HCT116 (cell line): ENCODE measurements around the gene LYAR. TPM values are rescaled to one million over a fixed set of nuclear protein-coding genes. Genes with fewer than 3 reads are reported as not detected.

Experiments used
- ATAC-seq: fragments of 200-7000 bp; cut with Tn5 transposase; 2 replicates; pipeline ENCODE4 v1.9.1; 2020; ENCODE audit warnings: mild to moderate bottlenecking, moderate library complexity
- BruUV-seq: library from RNA; stranded (reverse); fragments of 400-500 nt; replicated peaks from 2 replicates; lab custom pipeline; 2021; lab: Mats Ljungman, UMichigan
- CTCF ChIA-PET: fragments of 300-600 bp; sonication (Branson Sonifier 250); formaldehyde crosslinking; loops from one replicate; lab custom pipeline; 2021; ENCODE audit warnings: antibody characterized with exemption; lab: Charles Lee
- POLR2A ChIA-PET: fragments of 300-600, 350-600 bp; sonication (Branson Sonifier 250); formaldehyde crosslinking; loops from one replicate; lab custom pipeline; 2021; ENCODE audit warnings: antibody characterized with exemption; lab: Charles Lee
- RAD21 ChIA-PET, 2 experiments: fragments of 300-600 bp; sonication (Branson Sonifier 250); formaldehyde crosslinking; loops; one replicate each; lab custom pipeline; 2023; ENCODE audit warnings: low total read pairs in 2 of 2; ENCODE audit not compliant: uncharacterized antibody in 2 of 2, unreplicated experiment in 2 of 2, low non-redundant PET in 1 of 2; lab: Charles Lee
- DNase-seq: peaks from one replicate; pipeline ENCODE4 v3.0.0-alpha.2; 2010; ENCODE audit warnings: low read depth, low spot score
- H2AFZ ChIP-seq: fragments of 200-600 bp; shearing (Covaris generic), sonication (generic); 2 replicates; pipeline ENCODE4 v1.6.1; 2017; ENCODE audit warnings: low read depth, mixed run types, mixed read lengths, antibody characterized with exemption, low read length; ENCODE audit not compliant: poor library complexity, severe bottlenecking
- H3K27ac ChIP-seq: 2 replicates; pipeline ENCODE4 v1.5.1; 2012; ENCODE audit warnings: low read depth, low read length
- H3K27me3 ChIP-seq: fragments of 200-600 bp; sonication (generic); 2 replicates; pipeline ENCODE4 v1.6.1; 2016; ENCODE audit warnings: mixed run types, low read length, mixed read lengths; ENCODE audit not compliant: insufficient read depth
- H3K36me3 ChIP-seq, 2 experiments: fragments of 200-500 bp in 1 of 2; fragments of 200-600 bp in 1 of 2; sonication (Bioruptor generic) in 1 of 2; sonication (generic) in 1 of 2; 2 replicates each; pipeline versions ENCODE4 v1.5.1 to v1.6.1; 2014 to 2016; ENCODE audit warnings: low read length in 2 of 2, inconsistent platforms in 1 of 2, mixed read lengths in 1 of 2, mixed run types in 1 of 2; ENCODE audit not compliant: insufficient read depth in 2 of 2, control insufficient read depth in 1 of 2
- H3K4me1 ChIP-seq, 2 experiments: fragments of 200-600 bp in 1 of 2; sonication (generic) in 1 of 2; 2 replicates each; pipeline versions ENCODE4 v1.5.1 to v1.6.1; 2012 to 2017; ENCODE audit warnings: low read length in 2 of 2, inconsistent platforms in 1 of 2, mild to moderate bottlenecking in 1 of 2, mixed read lengths in 1 of 2, mixed run types in 1 of 2, moderate library complexity in 1 of 2; ENCODE audit not compliant: insufficient read depth in 2 of 2, control insufficient read depth in 1 of 2
- H3K4me2 ChIP-seq: fragments of 200-600 bp; sonication (generic); 2 replicates; pipeline ENCODE4 v1.6.1; 2017; ENCODE audit warnings: mixed run types, low read length, mixed read lengths
- H3K4me3 ChIP-seq, 2 experiments: fragments of 200-600 bp in 1 of 2; sonication (generic) in 1 of 2; replicated peaks in 1 of 2; 2 replicates each; pipeline ENCODE4 v1.5.1; 2011 to 2016; ENCODE audit warnings: low read length in 2 of 2, control low read depth in 1 of 2, low read depth in 1 of 2, mild to moderate bottlenecking in 1 of 2, mixed read lengths in 1 of 2, mixed run types in 1 of 2
- H3K79me2 ChIP-seq: fragments of 200-600 bp; sonication (generic); 2 replicates; pipeline ENCODE4 v1.6.1; 2017; ENCODE audit warnings: mild to moderate bottlenecking, mixed run types, low read length, moderate library complexity, mixed read lengths; ENCODE audit not compliant: insufficient read depth
- H3K9ac ChIP-seq: fragments of 200-600 bp; sonication (generic); 2 replicates; pipeline ENCODE4 v1.6.1; 2016; ENCODE audit warnings: low read length, mixed read lengths
- H3K9me2 ChIP-seq: fragments of 200-600 bp; sonication (generic), shearing (Covaris generic); 2 replicates; pipeline ENCODE4 v1.6.1; 2017; ENCODE audit warnings: mixed run types, mild to moderate bottlenecking, moderate library complexity; ENCODE audit not compliant: insufficient read depth
- H3K9me3 ChIP-seq, 2 experiments: fragments of 200-500 bp in 1 of 2; fragments of 200-600 bp in 1 of 2; sonication (Bioruptor generic) in 1 of 2; sonication (generic) in 1 of 2; 2 replicates each; pipeline ENCODE4 v1.6.1; 2014 to 2017; ENCODE audit warnings: low read length in 2 of 2, mixed read lengths in 2 of 2, inconsistent platforms in 1 of 2, low read depth in 1 of 2, mild to moderate bottlenecking in 1 of 2, mixed run types in 1 of 2, moderate library complexity in 1 of 2; ENCODE audit not compliant: control insufficient read depth in 1 of 2, insufficient read depth in 1 of 2
- H4K20me1 ChIP-seq: fragments of 200-600 bp; sonication (generic), shearing (Covaris generic); 2 replicates; pipeline ENCODE4 v1.6.1; 2017; ENCODE audit warnings: mixed run types, mild to moderate bottlenecking, moderate library complexity; ENCODE audit not compliant: insufficient read depth
- CBX3 ChIP-seq: IDR thresholded peaks from 2 replicates; pipeline ENCODE4 v1.6.1; 2012; ENCODE audit warnings: low read depth
- EGR1 ChIP-seq: IDR thresholded peaks from 2 replicates; pipeline ENCODE4 v1.6.1; 2012; ENCODE audit warnings: low read depth
- EZH2phosphoT487 ChIP-seq: fragments of 200-600 bp; IDR thresholded peaks from 2 replicates; pipeline ENCODE4 v1.6.1; 2018; ENCODE audit warnings: antibody characterized with exemption, borderline replicate concordance
- FOSL1 ChIP-seq: IDR thresholded peaks from 2 replicates; pipeline ENCODE4 v1.6.1; 2012; ENCODE audit warnings: low read depth
- JUND ChIP-seq: IDR thresholded peaks from 2 replicates; pipeline ENCODE4 v1.6.1; 2012
- POLR2A ChIP-seq: IDR thresholded peaks from 2 replicates; pipeline ENCODE4 v1.7.0; 2011; ENCODE audit warnings: borderline replicate concordance; ENCODE audit not compliant: insufficient read depth, insufficient read length; ENCODE audit errors: extremely low read depth
- POLR2AphosphoS5 ChIP-seq: IDR thresholded peaks from 2 replicates; pipeline ENCODE4 v1.6.1; 2011; ENCODE audit warnings: mild to moderate bottlenecking, low read depth, low read length, moderate library complexity
- RAD21 ChIP-seq: IDR thresholded peaks from 2 replicates; pipeline ENCODE4 v1.6.1; 2012; ENCODE audit warnings: low read depth, mild to moderate bottlenecking
- SIN3A ChIP-seq: IDR thresholded peaks from 2 replicates; pipeline ENCODE4 v1.6.1; 2012; ENCODE audit warnings: low read depth
- SP1 ChIP-seq: IDR thresholded peaks from 2 replicates; pipeline ENCODE4 v1.6.1; 2012; ENCODE audit warnings: low read depth
- SRF ChIP-seq: IDR thresholded peaks from 2 replicates; pipeline ENCODE4 v1.6.1; 2012; ENCODE audit warnings: low read depth
- YY1 ChIP-seq: IDR thresholded peaks from 2 replicates; pipeline ENCODE4 v1.6.1; 2011; ENCODE audit warnings: low read length, low read depth, moderate library complexity, mild to moderate bottlenecking; ENCODE audit not compliant: insufficient replicate concordance; ENCODE audit errors: extremely low read depth
- ZFX ChIP-seq: fragments of 450-650 bp; IDR thresholded peaks from 2 replicates; pipeline ENCODE4 v1.6.1; 2017
- ZNF274 ChIP-seq: fragments of 200-500 bp; sonication (Bioruptor generic); IDR thresholded peaks from 2 replicates; pipeline ENCODE4 v1.6.1; 2014; ENCODE audit warnings: mild to moderate bottlenecking, low read depth, low read length, inconsistent platforms
- intact Hi-C: fragments of 100-400 bp; cut with micrococcal nuclease; formaldehyde crosslinking; loops from 2 replicates; pipeline ENCODE4 v1.10.0; 2022
- total RNA-seq: library from RNA; stranded (reverse); gene quantifications from one replicate; pipeline ENCODE4 v1.2.1, GENCODE V29; 2021; ENCODE audit not compliant: unreplicated experiment
- TF ChIP-seq, protein P1 (sequence below): IDR thresholded peaks from 2 replicates; pipeline ENCODE4 v1.6.1; 2012; ENCODE audit warnings: low read depth
- TF ChIP-seq, protein P2 (sequence below): IDR thresholded peaks from 2 replicates; pipeline ENCODE4 v1.6.1; 2011; ENCODE audit warnings: mild to moderate bottlenecking, low read length, moderate library complexity; ENCODE audit not compliant: insufficient replicate concordance; ENCODE audit errors: extremely low read depth
- TF ChIP-seq, protein P3 (sequence below): IDR thresholded peaks from 2 replicates; pipeline ENCODE4 v1.6.1; 2012
- TF ChIP-seq, protein P4 (sequence below): IDR thresholded peaks from 2 replicates; pipeline ENCODE4 v1.6.1; 2012
- TF ChIP-seq, protein P5 (sequence below), 3 experiments: fragments of 200-600 bp in 1 of 3; sonication (generic) in 1 of 3; IDR thresholded peaks in 2 of 3; conservative IDR thresholded peaks in 1 of 3; 2 replicates each; pipeline ENCODE4 v1.5.1; 2012 to 2017; ENCODE audit warnings: low read depth in 2 of 3, low read length in 2 of 3, antibody characterized with exemption in 1 of 3, borderline replicate concordance in 1 of 3, control low read depth in 1 of 3, mild to moderate bottlenecking in 1 of 3, mixed read lengths in 1 of 3, mixed run types in 1 of 3, moderate library complexity in 1 of 3; ENCODE audit not compliant: insufficient read depth in 1 of 3

The LYAR gene
- total RNA-seq, 1 experiment from 2014 or later: 53.0 TPM

DNA sequence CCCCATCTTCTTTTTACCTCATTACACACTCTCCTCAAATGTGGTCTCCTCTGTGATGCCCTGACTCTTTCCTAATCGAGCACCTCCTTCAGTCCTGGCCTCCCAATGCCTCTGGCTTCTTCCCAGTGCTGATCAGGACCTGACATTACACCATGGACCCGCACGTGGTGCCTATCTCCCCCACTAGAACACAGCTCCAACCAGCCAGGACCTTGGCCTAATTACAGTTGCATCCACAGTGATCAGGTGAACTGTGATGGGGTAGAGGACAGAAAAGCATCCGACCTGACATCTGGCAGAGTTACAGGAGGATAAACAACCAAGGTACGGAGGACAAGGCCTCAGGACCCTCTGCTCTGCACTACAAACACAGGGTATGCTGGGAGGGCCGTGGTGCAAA lies 12.4 kb downstream of the LYAR start:
- peaks cover 36% of the 10 kb centered on the region for H3K79me2 ChIP-seq
- CTCF ChIA-PET: no interaction called here
- TF ChIP-seq RAD21 (no peak), ZNF274 (no peak), FOSL1 (no peak), CBX3 (no peak), EGR1 (no peak), ZFX (no peak), EZH2phosphoT487 (no peak), SIN3A (no peak), JUND (no peak), POLR2A (no peak), SRF (no peak), SP1 (no peak), POLR2AphosphoS5 (no peak), YY1 (no peak)
- TF ChIP-seq, protein P1, sequence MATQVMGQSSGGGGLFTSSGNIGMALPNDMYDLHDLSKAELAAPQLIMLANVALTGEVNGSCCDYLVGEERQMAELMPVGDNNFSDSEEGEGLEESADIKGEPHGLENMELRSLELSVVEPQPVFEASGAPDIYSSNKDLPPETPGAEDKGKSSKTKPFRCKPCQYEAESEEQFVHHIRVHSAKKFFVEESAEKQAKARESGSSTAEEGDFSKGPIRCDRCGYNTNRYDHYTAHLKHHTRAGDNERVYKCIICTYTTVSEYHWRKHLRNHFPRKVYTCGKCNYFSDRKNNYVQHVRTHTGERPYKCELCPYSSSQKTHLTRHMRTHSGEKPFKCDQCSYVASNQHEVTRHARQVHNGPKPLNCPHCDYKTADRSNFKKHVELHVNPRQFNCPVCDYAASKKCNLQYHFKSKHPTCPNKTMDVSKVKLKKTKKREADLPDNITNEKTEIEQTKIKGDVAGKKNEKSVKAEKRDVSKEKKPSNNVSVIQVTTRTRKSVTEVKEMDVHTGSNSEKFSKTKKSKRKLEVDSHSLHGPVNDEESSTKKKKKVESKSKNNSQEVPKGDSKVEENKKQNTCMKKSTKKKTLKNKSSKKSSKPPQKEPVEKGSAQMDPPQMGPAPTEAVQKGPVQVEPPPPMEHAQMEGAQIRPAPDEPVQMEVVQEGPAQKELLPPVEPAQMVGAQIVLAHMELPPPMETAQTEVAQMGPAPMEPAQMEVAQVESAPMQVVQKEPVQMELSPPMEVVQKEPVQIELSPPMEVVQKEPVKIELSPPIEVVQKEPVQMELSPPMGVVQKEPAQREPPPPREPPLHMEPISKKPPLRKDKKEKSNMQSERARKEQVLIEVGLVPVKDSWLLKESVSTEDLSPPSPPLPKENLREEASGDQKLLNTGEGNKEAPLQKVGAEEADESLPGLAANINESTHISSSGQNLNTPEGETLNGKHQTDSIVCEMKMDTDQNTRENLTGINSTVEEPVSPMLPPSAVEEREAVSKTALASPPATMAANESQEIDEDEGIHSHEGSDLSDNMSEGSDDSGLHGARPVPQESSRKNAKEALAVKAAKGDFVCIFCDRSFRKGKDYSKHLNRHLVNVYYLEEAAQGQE: no peak
- TF ChIP-seq, protein P2, sequence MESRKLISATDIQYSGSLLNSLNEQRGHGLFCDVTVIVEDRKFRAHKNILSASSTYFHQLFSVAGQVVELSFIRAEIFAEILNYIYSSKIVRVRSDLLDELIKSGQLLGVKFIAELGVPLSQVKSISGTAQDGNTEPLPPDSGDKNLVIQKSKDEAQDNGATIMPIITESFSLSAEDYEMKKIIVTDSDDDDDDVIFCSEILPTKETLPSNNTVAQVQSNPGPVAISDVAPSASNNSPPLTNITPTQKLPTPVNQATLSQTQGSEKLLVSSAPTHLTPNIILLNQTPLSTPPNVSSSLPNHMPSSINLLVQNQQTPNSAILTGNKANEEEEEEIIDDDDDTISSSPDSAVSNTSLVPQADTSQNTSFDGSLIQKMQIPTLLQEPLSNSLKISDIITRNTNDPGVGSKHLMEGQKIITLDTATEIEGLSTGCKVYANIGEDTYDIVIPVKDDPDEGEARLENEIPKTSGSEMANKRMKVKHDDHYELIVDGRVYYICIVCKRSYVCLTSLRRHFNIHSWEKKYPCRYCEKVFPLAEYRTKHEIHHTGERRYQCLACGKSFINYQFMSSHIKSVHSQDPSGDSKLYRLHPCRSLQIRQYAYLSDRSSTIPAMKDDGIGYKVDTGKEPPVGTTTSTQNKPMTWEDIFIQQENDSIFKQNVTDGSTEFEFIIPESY: no peak
- TF ChIP-seq, protein P3, sequence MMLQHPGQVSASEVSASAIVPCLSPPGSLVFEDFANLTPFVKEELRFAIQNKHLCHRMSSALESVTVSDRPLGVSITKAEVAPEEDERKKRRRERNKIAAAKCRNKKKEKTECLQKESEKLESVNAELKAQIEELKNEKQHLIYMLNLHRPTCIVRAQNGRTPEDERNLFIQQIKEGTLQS: no peak
- TF ChIP-seq, protein P4, sequence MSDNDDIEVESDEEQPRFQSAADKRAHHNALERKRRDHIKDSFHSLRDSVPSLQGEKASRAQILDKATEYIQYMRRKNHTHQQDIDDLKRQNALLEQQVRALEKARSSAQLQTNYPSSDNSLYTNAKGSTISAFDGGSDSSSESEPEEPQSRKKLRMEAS: no peak
- TF ChIP-seq, protein P5, sequence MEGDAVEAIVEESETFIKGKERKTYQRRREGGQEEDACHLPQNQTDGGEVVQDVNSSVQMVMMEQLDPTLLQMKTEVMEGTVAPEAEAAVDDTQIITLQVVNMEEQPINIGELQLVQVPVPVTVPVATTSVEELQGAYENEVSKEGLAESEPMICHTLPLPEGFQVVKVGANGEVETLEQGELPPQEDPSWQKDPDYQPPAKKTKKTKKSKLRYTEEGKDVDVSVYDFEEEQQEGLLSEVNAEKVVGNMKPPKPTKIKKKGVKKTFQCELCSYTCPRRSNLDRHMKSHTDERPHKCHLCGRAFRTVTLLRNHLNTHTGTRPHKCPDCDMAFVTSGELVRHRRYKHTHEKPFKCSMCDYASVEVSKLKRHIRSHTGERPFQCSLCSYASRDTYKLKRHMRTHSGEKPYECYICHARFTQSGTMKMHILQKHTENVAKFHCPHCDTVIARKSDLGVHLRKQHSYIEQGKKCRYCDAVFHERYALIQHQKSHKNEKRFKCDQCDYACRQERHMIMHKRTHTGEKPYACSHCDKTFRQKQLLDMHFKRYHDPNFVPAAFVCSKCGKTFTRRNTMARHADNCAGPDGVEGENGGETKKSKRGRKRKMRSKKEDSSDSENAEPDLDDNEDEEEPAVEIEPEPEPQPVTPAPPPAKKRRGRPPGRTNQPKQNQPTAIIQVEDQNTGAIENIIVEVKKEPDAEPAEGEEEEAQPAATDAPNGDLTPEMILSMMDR (IDR thresholded peaks at IDR 0.05 in 2 of 3, conservative IDR thresholded peaks at IDR 0.05 in 1 of 3; ENCODE audit: borderline replicate concordance in 1 of 3, insufficient read depth in 1 of 3, low read depth in 2 of 3, low read length in 2 of 3): no peak
- no peaks in the 10 kb centered on the region for H3K9me3 ChIP-seq
- no peak overlapping the region for H2AFZ ChIP-seq
- RAD21 ChIA-PET: no interaction called here
- no peaks in the 10 kb centered on the region for H4K20me1 ChIP-seq
- no peaks in the 10 kb centered on the region for H3K27me3 ChIP-seq
- H3K4me1 ChIP-seq: no peaks in the 10 kb centered on the region
- H3K9me2 ChIP-seq: no peaks in the 10 kb centered on the region
- DNase-seq (no peak), ATAC-seq (no peak)
- intact Hi-C loops: no loop called here
- H3K9ac ChIP-seq: no peak overlapping the region
- BruUV-seq: no TSS peak
- H3K4me3 ChIP-seq: no peak overlapping the region
- H3K27ac ChIP-seq: no peak overlapping the region
- POLR2A ChIA-PET: no interaction called here
- no peak overlapping the region for H3K4me2 ChIP-seq
- peaks cover 62 to 74% of the 10 kb centered on the region in 2 experiments for H3K36me3 ChIP-seq
